ENCODE results near the gene RPL37. TPM values are rescaled to one million over a fixed set of nuclear protein-coding genes. Genes with fewer than 3 reads are reported as not detected.
"Not testable (repeated sequence)": the region's sequence is repeated elsewhere in the genome, so short reads cannot be mapped to it uniquely, and the experiment has no call there.

The RPL37 gene
- total and polyA plus RNA-seq, 11 donors, result 32.7 to 898 (median 613) TPM

DNA sequence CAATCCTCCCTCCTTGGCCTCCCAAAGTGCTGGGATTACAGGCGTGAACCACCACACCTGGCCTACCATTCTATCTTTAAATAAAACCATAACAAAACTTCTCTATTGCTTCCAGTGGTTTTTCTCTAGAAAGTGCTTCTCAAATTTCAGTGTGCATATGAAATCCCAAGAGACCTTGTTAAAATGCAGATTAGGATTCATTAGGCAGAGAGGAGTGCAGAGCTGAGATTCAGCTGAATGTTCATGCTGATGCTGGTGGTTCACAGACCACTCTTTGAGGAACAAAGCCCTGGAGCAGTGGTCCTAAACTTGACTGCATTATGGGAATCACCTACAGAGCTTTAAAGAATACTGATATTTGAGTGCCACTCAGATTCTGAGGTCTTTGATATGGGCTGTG, 34.4 kb upstream of the RPL37 start:
- intact Hi-C loops (cut with DNase I), result no loop called here
- Histone ChIP-seq H3K9me3 (peaks cover 0 to 13% (median 2%) of the 10 kb centered on the region in 12 donors), H3K27ac (no peak overlapping the region), H3K27me3 (no peaks in the 10 kb centered on the region), H3K36me3 (no peaks in the 10 kb centered on the region), H3K4me1 (no peaks in the 10 kb centered on the region), H3K4me3 (no peak overlapping the region)
- TF ChIP-seq, protein P1, sequence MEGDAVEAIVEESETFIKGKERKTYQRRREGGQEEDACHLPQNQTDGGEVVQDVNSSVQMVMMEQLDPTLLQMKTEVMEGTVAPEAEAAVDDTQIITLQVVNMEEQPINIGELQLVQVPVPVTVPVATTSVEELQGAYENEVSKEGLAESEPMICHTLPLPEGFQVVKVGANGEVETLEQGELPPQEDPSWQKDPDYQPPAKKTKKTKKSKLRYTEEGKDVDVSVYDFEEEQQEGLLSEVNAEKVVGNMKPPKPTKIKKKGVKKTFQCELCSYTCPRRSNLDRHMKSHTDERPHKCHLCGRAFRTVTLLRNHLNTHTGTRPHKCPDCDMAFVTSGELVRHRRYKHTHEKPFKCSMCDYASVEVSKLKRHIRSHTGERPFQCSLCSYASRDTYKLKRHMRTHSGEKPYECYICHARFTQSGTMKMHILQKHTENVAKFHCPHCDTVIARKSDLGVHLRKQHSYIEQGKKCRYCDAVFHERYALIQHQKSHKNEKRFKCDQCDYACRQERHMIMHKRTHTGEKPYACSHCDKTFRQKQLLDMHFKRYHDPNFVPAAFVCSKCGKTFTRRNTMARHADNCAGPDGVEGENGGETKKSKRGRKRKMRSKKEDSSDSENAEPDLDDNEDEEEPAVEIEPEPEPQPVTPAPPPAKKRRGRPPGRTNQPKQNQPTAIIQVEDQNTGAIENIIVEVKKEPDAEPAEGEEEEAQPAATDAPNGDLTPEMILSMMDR (IDR thresholded peaks at IDR 0.05), result no peak
- no peak for TF ChIP-seq POLR2A (IDR thresholded peaks at IDR 0.05)
- WGBS, 4 donors, result 83 to 100% (median 90%) methylated on average over 1 of the region's 1 CpG
- no peak for ATAC-seq
- DNase-seq, result no peak

DNA sequence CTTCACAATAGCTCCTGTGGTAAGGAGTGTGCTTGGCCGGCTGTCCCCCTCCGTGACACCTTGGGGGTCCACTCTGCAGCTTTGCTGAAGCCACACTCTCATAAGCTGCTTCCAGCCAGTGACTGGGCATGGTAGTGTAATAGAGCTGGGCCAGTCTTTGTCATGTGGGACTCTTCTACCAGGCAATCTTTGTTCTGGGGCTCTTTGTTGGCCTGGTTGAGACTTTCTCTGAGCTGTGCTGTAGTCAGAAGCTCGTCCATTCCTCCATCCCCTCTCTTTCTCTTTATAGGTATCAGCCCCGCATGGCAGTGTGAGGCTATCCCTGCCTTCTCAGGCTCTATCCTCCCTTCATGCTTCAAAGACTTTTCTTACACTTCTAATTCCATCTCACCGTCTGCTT, 31.8 kb upstream of the RPL37 start:
- 76 to 83% (median 81%) methylated on average over 5 of the region's 5 CpGs for WGBS, 4 donors
- intact Hi-C loops (cut with DNase I), result no loop called here
- H3K9me3 ChIP-seq, result peaks cover 0 to 16% (median 3%) of the 10 kb centered on the region in 12 donors
- TF ChIP-seq, protein P1 (IDR thresholded peaks at IDR 0.05), result no peak
- no peak for TF ChIP-seq POLR2A (IDR thresholded peaks at IDR 0.05)
- H3K4me1 ChIP-seq, result no peaks in the 10 kb centered on the region
- H3K36me3 ChIP-seq, result no peaks in the 10 kb centered on the region
- DNase-seq, result no peak
- H3K4me3 ChIP-seq, result no peak overlapping the region
- ATAC-seq, result no peak
- no peaks in the 10 kb centered on the region for H3K27me3 ChIP-seq
- no peak overlapping the region for H3K27ac ChIP-seq

DNA sequence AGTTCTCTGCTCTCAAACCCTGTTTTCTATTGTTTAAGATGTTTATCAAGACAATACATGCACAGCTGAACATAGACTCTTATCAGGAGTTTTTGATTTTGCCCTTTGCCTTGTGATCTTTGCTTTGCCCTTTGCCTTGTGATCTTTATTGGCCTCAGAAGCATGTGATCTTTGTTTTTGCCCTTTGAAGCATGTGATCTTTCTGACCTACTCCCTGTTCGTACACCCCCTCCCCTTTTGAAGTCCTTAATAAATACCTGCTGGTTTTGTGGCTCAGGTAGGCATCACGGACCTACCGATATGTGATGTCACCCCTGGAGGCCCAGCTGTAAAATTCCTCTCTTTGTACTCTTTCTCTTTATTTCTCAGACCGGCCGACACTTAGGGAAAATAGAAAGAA, 30.0 kb upstream of the RPL37 start:
- DNase-seq; H3K27ac ChIP-seq; H3K4me1 ChIP-seq; H3K27me3 ChIP-seq; H3K4me3 ChIP-seq; ATAC-seq; H3K36me3 ChIP-seq; intact Hi-C loops (cut with DNase I): not testable (repeated sequence)
- 92 to 97% (median 93%) methylated on average over 5 of the region's 5 CpGs for WGBS, 4 donors
- H3K9me3 ChIP-seq, result peaks cover 0 to 16% (median 3%) of the 10 kb centered on the region in 12 donors

DNA sequence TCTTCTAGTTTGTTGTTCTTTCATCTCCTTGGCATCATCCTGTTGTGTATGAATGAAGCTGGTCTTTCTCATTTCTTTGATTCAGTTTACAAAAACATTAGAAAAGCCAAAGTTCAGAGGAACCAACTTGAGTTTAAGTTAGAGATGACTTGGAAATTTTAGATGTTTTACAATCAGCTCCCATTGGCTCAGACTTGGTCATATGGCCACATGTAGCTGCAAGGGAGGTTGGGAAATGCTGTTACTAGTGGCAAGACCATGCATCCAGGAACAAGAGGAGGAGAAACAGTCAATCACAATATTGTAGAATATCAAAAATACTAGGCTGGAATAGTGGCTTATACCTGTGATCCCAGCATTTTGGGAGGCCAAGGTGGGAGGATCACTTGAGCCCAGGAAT, 25.7 kb upstream of the RPL37 start:
- no peak overlapping the region for H3K27ac ChIP-seq
- peaks cover 0 to 5% (median 0%) of the 10 kb centered on the region in 9 donors for H3K36me3 ChIP-seq
- TF ChIP-seq, protein P1 (IDR thresholded peaks at IDR 0.05), result no peak
- no peak for TF ChIP-seq POLR2A (IDR thresholded peaks at IDR 0.05)
- no peaks in the 10 kb centered on the region for H3K27me3 ChIP-seq
- no peak for ATAC-seq
- peaks cover 0 to 16% (median 3%) of the 10 kb centered on the region in 12 donors for H3K9me3 ChIP-seq
- H3K4me1 ChIP-seq, result no peaks in the 10 kb centered on the region
- no peak for DNase-seq
- intact Hi-C loops (cut with DNase I), result no loop called here
- no peak overlapping the region for H3K4me3 ChIP-seq

DNA sequence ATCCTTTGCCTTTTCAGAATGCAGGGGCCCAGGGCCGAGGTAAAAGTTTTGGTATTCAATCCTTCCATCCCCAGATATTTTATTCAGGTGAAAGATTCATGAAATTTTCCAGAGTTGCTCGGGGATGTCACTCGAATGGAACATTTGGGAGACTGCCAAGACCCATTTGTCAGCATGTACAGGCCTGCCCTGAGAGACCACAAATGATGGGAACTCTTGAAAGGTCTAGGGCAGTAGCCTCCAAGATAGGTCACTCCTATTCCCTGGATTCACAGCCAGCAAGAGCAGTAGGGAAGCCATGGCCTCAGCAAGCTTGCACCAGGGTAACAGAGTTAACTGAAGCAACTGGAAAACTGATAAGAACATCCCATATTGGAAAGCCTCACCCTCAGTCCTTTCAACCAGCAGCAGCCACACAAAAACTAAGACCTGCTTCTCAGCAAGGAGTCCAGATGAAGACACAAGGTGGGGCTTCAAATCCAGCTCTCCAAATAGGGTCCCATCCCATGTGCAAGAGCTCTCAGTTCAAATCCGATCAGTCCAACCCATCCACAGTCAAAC, 18.7 kb upstream of the RPL37 start:
- Histone ChIP-seq H3K4me1 (no peaks in the 10 kb centered on the region), H3K9me3 (peaks cover 0 to 3% (median 0%) of the 10 kb centered on the region in 12 donors), H3K27ac (no peak overlapping the region), H3K27me3 (no peaks in the 10 kb centered on the region), H3K4me3 (no peak overlapping the region), H3K36me3 (peaks cover 0 to 44% (median 22%) of the 10 kb centered on the region in 9 donors)
- WGBS, 4 donors, result 62 to 71% (median 70%) methylated on average over 4 of the region's 4 CpGs
- TF ChIP-seq, protein P1 (IDR thresholded peaks at IDR 0.05), result no peak
- TF ChIP-seq POLR2A (IDR thresholded peaks at IDR 0.05), result no peak
- no peak for DNase-seq
- intact Hi-C loops (cut with DNase I), result no loop called here
- no peak for ATAC-seq

Measured in heart left ventricle (tissue), 16 donors.